22Rv1 (cell line): ENCODE results near the gene RTN4R.
A peak's percentile ranks its signal among the peaks of the same experiment; 100 is the strongest.

Experiments
- ZFX ChIP-seq: fragments of 450-650 bp; IDR thresholded peaks from 2 replicates; pipeline ENCODE4 v1.6.1; 2017; ENCODE audit warnings: antibody characterized with exemption, borderline replicate concordance
- TF ChIP-seq, protein P1 (sequence below): fragments of 450-650 bp; IDR thresholded peaks from 2 replicates; pipeline ENCODE4 v1.5.1; 2017; ENCODE audit warnings: mild to moderate bottlenecking

- TF ChIP-seq, protein P1, sequence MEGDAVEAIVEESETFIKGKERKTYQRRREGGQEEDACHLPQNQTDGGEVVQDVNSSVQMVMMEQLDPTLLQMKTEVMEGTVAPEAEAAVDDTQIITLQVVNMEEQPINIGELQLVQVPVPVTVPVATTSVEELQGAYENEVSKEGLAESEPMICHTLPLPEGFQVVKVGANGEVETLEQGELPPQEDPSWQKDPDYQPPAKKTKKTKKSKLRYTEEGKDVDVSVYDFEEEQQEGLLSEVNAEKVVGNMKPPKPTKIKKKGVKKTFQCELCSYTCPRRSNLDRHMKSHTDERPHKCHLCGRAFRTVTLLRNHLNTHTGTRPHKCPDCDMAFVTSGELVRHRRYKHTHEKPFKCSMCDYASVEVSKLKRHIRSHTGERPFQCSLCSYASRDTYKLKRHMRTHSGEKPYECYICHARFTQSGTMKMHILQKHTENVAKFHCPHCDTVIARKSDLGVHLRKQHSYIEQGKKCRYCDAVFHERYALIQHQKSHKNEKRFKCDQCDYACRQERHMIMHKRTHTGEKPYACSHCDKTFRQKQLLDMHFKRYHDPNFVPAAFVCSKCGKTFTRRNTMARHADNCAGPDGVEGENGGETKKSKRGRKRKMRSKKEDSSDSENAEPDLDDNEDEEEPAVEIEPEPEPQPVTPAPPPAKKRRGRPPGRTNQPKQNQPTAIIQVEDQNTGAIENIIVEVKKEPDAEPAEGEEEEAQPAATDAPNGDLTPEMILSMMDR: peak; percentile 18; the same call in 1 of the 2 replicates
- TF ChIP-seq ZFX: no peak
Observed at GRCh38 chr22:20299746-20300136, 31.6 kb upstream of the RTN4R start.
